ENCODE measurements around the gene ELF5. TPM values are rescaled to one million over a fixed set of nuclear protein-coding genes. Genes with fewer than 3 reads are reported as not detected.
A peak's percentile ranks its signal among the peaks of the same experiment; 100 is the strongest.

Gene ELF5
- total RNA-seq, 8 experiments from 2014 or later, result 0.17 to 0.57 (median 0.28) TPM; not detected in 5

DNA sequence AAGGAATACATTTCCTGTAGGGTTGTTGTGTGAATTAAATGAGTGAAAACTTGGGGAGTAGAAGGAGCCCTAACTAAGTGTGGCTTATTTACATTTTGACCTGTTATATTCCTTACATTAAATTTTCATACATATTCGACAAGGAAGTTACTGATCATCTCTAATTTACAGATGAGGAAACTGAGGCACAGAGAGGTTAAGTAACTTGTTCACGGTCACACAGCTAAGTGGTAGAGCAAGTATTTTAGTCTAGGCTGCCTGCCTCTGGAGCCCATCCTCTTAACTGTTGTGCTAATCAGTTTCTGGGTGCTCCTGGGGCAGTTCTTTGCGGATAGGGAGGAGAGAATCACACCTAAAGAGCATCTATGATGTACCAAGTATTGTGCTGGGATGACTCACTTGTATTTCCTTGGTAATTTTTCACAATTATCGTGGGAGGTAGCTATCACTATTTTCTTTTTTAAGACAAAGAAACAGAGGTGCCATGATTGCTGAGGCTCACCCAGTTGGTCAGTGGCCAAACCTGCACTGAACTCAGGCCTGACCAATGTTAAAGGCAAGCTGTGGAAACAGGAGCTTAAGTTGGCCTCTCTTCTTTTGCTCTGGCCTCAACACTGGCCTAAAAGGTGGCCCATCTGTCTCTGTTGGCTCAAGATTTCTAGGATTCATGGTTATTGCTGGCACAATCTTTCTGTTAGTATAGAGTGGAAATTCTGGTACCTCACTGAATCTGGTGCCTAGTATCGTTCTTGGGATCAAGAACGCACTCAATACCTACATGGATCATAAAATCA lies 2.9 kb upstream of the ELF5 start:
- WGBS, 10 experiments, result 0 to 100% (median 86%) methylated on average over 1 to 6 of the region's 6 CpGs; no CpG with 5 or more reads in 1 of the 10 experiments
- in situ Hi-C loops (cut with MboI; ENCODE audit: low pct_unique_long_range_greater_than_20kb in 2 of 9, low sequenced_read_pairs in 9 of 9, unreplicated experiment in 9 of 9), result no loop called here
- Histone ChIP-seq H3K4me3 (no peak overlapping the region), H3K27ac (no peak overlapping the region), H3K4me1 (replicated peaks in 1 of 2) (no peaks in the 10 kb centered on the region)
- no peak for ATAC-seq (replicated peaks in 6 of 8)

DNA sequence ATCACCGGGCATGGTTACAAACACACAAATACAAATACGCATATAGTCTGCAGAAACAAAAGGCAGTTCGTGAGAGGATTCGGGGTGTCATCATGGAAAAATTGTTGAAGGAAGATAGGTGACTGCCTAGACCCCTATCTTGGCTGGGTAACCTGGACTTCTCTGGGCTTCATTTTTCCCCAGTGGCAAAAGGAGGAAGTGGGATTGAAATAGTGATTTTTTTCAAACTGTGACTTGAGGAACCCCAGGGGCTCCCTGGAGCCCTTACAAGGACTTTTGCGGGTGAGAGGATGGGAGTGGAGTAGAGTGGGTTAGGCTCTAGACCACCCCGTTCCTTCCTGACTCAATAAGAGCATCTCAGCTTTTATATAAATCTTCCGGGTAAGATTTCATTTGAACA lies 1.0 kb upstream of the ELF5 start:
- H3K4me1 ChIP-seq (replicated peaks in 1 of 2), result no peaks in the 10 kb centered on the region
- 64 to 100% (median 90%) methylated on average over 2 to 7 of the region's 7 CpGs; no CpG with 5 or more reads in 3 of the 10 experiments for WGBS, 10 experiments
- no peak overlapping the region for H3K27ac ChIP-seq
- H3K4me3 ChIP-seq, result no peak overlapping the region
- no peak for ATAC-seq (replicated peaks in 6 of 8)
- in situ Hi-C loops (cut with MboI; ENCODE audit: low pct_unique_long_range_greater_than_20kb in 2 of 9, low sequenced_read_pairs in 9 of 9, unreplicated experiment in 9 of 9), result no loop called here

DNA sequence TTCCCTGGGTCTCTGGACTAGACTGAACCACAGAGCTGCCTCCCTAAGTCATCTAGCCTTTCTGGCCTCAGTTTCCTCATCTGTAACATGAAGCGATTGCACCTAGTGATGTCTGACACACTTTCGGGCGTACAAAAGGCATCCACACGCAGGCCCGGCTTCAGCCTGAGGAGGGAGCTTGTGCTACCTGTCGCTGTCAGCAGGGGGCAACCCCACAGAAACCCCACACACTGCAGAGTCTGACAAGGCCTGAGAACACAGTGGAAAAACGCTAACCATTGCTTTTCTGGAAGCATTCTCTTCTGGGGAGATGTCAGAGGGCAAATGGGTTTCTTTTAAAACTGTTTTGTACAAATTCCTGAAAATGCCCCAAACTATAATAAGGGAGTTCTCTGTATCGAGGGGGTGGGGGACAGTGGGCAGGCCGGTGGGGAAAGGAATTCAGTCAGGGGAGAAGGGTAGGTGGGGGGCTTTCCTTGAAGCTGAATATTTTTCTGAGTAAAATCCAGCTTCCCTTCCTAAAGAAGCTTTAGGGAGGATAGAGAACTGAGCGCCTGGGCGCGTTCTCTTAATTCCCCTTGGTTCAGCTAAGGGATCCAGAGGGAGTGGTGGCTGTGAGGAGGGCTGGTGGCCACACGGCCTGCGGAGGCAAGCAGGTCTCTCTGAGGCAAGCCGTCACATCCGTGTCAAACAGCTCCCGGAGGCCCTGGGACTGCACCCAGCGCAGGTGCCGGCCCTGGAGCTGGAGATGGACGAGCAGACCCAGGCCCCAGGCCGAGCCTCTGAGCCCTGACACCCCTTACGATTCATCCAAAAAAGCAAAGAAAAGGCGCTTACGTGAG lies 533 bp downstream of the ELF5 start:
- peak; percentile 41 to 97 (median 48) for ATAC-seq (replicated peaks in 6 of 8)
- in situ Hi-C loops (cut with MboI; ENCODE audit: low pct_unique_long_range_greater_than_20kb in 2 of 9, low sequenced_read_pairs in 9 of 9, unreplicated experiment in 9 of 9), result no loop called here
- no peak overlapping the region for H3K4me3 ChIP-seq
- no peak overlapping the region for H3K27ac ChIP-seq
- 29 to 95% (median 79%) methylated on average over 1 to 15 of the region's 24 CpGs; no CpG with 5 or more reads in 4 of the 10 experiments for WGBS, 10 experiments
- no peaks in the 10 kb centered on the region for H3K4me1 ChIP-seq (replicated peaks in 1 of 2)

DNA sequence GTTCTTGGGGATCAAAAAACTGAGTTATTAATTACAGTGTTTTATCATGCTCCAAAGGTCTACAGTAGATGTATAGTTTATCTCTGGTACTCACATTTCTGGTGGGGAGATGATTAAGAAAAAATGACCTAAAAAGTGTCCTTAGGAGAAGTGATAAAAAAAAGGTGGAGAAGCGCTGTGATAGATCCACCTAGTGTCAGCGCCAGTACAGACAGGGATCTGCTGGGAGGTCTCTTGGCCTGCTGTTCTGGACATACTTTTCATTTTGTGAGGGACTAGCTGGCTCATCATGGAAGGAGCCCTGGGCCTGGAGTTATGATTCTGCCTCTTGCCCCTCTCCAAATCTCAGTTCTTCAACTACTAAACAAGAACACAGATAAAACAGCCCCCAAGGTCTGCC lies 2.9 kb downstream of the ELF5 start:
- no peak for ATAC-seq (replicated peaks in 6 of 8)
- in situ Hi-C loops (cut with MboI; ENCODE audit: low pct_unique_long_range_greater_than_20kb in 2 of 9, low sequenced_read_pairs in 9 of 9, unreplicated experiment in 9 of 9), result no loop called here
- Histone ChIP-seq H3K4me3 (no peak overlapping the region), H3K4me1 (replicated peaks in 1 of 2) (no peaks in the 10 kb centered on the region), H3K27ac (no peak overlapping the region)
- 60 to 100% (median 100%) methylated on average over 1 to 2 of the region's 2 CpGs; no CpG with 5 or more reads in 3 of the 10 experiments for WGBS, 10 experiments

DNA sequence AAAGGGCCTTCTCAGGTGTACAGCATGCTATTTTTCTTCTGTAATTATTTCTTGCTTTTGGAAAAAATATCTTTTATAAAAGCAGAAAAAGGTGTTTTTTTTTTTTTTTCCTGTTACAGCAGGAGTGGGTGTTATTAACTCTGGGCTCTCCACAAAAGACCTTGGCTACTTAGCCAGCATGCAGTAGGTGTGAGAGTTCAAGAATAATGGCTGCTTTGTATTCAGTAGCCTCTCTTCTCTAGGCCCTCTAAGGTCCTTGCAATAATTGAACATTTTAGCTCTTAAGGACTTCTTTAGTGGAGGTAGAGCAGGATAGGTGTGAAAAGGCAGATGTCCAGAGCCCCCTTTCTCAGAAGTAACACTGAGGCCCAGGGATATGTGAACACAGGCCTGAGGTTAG lies 3.4 kb downstream of the ELF5 start:
- Histone ChIP-seq H3K4me3 (no peak overlapping the region), H3K27ac (no peak overlapping the region), H3K4me1 (replicated peaks in 1 of 2) (no peaks in the 10 kb centered on the region)
- in situ Hi-C loops (cut with MboI; ENCODE audit: low pct_unique_long_range_greater_than_20kb in 2 of 9, low sequenced_read_pairs in 9 of 9, unreplicated experiment in 9 of 9), result no loop called here
- ATAC-seq (replicated peaks in 6 of 8), result no peak

DNA sequence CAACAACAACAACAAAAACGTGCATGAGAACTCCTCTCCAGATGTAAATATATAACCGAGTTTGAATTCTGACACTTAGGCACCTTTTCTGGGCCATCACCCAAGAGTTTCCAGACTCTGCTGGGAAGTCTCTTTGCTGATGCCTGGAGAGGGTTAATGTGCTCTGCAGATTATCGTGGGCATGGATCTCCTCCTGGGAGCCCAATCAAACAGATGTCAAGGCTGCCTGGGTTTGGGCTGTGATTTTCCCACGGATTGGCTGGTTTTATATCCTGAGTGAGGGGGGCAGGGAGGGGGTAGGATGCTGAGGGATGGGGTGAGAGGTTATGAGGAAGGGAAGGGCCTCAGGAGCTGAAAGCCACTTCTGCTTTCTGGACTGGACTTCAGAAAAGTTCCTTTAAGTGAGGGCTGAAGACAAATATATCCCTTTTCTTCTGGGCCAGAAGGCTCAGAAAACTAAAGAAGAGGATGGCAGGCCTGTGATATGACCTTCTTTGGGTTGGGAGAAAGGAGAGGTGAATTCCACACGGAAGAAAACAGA lies 4.2 kb downstream of the ELF5 start:
- in situ Hi-C loops (cut with MboI; ENCODE audit: low pct_unique_long_range_greater_than_20kb in 2 of 9, low sequenced_read_pairs in 9 of 9, unreplicated experiment in 9 of 9), result no loop called here
- Histone ChIP-seq H3K4me3 (no peak overlapping the region), H3K27ac (no peak overlapping the region), H3K4me1 (replicated peaks in 1 of 2) (no peaks in the 10 kb centered on the region)
- 0 to 50% (median 40%) methylated on average over 1 to 3 of the region's 5 CpGs; no CpG with 5 or more reads in 1 of the 10 experiments for WGBS, 10 experiments
- ATAC-seq (replicated peaks in 6 of 8), result no peak

DNA sequence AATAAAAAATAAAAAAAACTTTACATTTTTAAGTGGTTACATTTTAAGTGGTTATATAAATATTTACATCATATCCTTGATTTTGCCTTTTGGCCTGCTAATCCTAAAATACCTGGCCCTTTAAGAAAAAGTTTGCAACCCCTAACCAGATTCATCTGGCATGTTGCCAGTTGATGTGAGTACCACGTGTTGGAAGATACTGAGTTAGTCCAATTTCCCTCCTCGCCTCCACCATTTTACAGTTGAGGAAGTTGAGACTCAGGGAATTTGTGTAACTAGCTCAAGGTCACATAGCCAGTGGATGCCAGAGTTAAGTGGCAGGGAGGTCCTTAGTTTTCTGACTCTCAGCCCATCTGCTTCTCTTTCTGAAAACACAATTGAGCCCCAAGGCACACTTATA lies 5.1 kb downstream of the ELF5 start:
- no peak for ATAC-seq (replicated peaks in 6 of 8)
- 0 to 83% (median 56%) methylated on average over 1 to 2 of the region's 2 CpGs; no CpG with 5 or more reads in 5 of the 10 experiments for WGBS, 10 experiments
- in situ Hi-C loops (cut with MboI; ENCODE audit: low pct_unique_long_range_greater_than_20kb in 2 of 9, low sequenced_read_pairs in 9 of 9, unreplicated experiment in 9 of 9), result no loop called here

DNA sequence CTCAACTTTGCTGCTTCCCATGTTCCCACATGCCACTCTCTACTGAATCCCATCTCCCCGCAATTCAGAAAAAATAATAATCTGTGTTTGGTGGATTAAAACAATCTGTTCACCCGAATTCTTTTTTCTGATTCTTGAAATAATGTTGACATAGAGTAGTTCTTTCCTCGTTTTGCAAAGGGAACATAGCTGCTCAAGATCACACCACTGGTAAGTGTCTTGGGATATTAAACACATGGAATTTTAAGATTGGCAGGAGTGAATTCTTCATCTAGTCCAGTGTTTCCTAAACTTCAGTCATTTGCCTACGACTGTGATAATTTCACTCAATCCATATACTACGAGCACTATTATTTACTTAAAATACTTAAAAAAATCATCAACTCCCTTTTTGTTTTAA lies 6.0 kb downstream of the ELF5 start:
- in situ Hi-C loops (cut with MboI; ENCODE audit: low pct_unique_long_range_greater_than_20kb in 2 of 9, low sequenced_read_pairs in 9 of 9, unreplicated experiment in 9 of 9), result no loop called here
- H3K4me1 ChIP-seq (replicated peaks in 1 of 2), result no peaks in the 10 kb centered on the region
- H3K4me3 ChIP-seq, result no peak overlapping the region
- H3K27ac ChIP-seq, result no peak overlapping the region
- 43 to 100% (median 83%) methylated on average over 2 to 5 of the region's 5 CpGs for WGBS, 10 experiments
- ATAC-seq (replicated peaks in 6 of 8), result no peak

More for the DNA sequence above, 5.1 kb downstream of the ELF5 start:
- Histone ChIP-seq H3K4me3 (no peak overlapping the region), H3K4me1 (replicated peaks in 1 of 2) (no peaks in the 10 kb centered on the region), H3K27ac (no peak overlapping the region)

DNA sequence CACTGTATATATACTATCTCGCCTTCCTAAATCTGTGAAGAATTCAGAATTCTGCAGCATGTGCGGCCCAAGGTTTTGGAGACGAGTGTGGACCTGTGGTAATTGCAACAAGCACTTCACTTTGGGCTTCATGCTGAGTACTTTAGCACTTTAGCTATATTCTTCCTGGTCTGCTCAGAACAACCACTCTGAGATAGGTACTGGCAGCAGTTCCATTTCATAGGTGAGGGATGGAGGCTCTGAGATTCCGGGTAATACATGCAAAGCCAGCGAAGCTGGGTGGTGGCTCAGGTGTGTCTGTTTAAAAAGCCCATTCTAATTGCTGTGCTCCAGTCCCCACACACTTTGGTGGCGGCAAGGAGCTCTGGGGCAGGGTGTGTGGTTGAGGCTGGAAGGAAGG lies 6.4 kb downstream of the ELF5 start:
- 83 to 100% (median 93%) methylated on average over 1 to 6 of the region's 6 CpGs; no CpG with 5 or more reads in 5 of the 10 experiments for WGBS, 10 experiments
- in situ Hi-C loops (cut with MboI; ENCODE audit: low pct_unique_long_range_greater_than_20kb in 2 of 9, low sequenced_read_pairs in 9 of 9, unreplicated experiment in 9 of 9), result no loop called here
- Histone ChIP-seq H3K4me3 (no peak overlapping the region), H3K27ac (no peak overlapping the region), H3K4me1 (replicated peaks in 1 of 2) (no peaks in the 10 kb centered on the region)
- no peak for ATAC-seq (replicated peaks in 6 of 8)

DNA sequence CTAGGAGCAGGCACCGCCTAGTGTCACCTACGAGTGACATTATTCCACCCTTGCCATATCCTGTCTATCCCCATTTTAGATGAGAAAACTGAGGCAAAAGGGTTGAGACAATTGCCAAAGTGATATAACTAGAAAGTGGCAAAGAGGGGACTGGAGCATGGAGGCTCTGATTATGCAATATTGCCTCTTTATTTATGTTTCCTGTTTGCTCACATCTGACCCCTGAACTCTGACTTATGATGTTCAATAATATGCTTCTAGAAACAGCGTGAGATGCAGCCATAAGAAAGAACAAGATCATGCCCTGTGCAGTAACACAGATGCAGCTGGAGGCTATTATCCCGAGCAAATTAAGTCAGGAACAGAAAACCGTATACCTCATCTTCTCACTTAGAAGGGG lies 7.7 kb downstream of the ELF5 start:
- in situ Hi-C loops (cut with MboI; ENCODE audit: low pct_unique_long_range_greater_than_20kb in 2 of 9, low sequenced_read_pairs in 9 of 9, unreplicated experiment in 9 of 9), result no loop called here
- WGBS, 10 experiments, result 34 to 100% (median 75%) methylated on average over 1 to 5 of the region's 5 CpGs; no CpG with 5 or more reads in 1 of the 10 experiments
- H3K27ac ChIP-seq, result no peak overlapping the region

DNA sequence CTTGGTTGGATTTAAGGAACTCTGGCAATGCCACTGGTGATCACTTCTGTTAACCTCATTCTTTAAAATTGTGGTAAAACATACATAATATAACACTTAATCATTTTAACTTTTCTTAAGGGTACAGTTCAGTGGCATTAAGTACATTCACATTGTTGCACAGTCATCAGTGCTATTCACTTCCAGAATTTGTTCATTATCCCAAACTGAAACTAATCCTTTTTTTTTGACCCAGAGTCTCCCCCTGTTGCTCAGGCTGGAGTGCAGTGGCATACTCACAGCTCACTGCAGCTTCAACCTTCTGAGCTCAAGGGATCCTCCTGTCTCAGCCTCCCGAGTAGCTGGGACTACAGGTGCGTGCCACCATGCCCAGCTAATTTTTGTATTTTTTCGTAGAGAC lies 10.6 kb downstream of the ELF5 start:
- no peak for ATAC-seq (replicated peaks in 6 of 8)
- Histone ChIP-seq H3K27ac (no peak overlapping the region), H3K4me1 (replicated peaks in 1 of 2) (no peaks in the 10 kb centered on the region), H3K4me3 (no peak overlapping the region)
- WGBS, 10 experiments, result 97 to 100% (median 100%) methylated on average over 1 to 3 of the region's 3 CpGs; no CpG with 5 or more reads in 7 of the 10 experiments
- in situ Hi-C loops (cut with MboI; ENCODE audit: low pct_unique_long_range_greater_than_20kb in 2 of 9, low sequenced_read_pairs in 9 of 9, unreplicated experiment in 9 of 9), result no loop called here

More for the DNA sequence above, 7.7 kb downstream of the ELF5 start:
- Histone ChIP-seq H3K4me3 (no peak overlapping the region), H3K4me1 (replicated peaks in 1 of 2) (no peaks in the 10 kb centered on the region)
- no peak for ATAC-seq (replicated peaks in 6 of 8)

DNA sequence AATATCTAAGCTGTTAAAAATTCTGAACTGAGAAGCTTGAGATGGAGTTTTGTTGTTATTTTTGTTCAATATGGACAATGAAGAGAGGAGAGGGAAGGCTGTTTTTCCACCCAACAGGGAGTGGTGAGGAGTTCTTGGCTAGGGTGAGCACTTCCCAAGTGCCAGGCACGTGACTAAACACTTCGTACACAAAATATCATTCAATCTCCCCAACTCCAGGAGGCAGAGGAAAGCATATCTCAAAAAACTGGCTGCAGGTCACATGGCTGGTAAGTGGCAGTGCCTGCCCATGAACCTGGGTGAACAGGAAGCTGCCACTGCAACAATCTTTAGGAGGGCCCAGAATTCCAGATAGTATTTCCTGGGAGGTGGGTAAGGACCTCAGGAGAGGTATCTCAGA lies 11.6 kb downstream of the ELF5 start:
- WGBS, 10 experiments, result 0 to 100% (median 42%) methylated on average over 1 to 2 of the region's 2 CpGs; no CpG with 5 or more reads in 4 of the 10 experiments
- Histone ChIP-seq H3K4me1 (replicated peaks in 1 of 2) (no peaks in the 10 kb centered on the region), H3K4me3 (no peak overlapping the region), H3K27ac (no peak overlapping the region)
- ATAC-seq (replicated peaks in 6 of 8), result peak in 3 of 8 experiments; percentile 17 to 65 (median 63)
- in situ Hi-C loops (cut with MboI; ENCODE audit: low pct_unique_long_range_greater_than_20kb in 2 of 9, low sequenced_read_pairs in 9 of 9, unreplicated experiment in 9 of 9), result no loop called here

DNA sequence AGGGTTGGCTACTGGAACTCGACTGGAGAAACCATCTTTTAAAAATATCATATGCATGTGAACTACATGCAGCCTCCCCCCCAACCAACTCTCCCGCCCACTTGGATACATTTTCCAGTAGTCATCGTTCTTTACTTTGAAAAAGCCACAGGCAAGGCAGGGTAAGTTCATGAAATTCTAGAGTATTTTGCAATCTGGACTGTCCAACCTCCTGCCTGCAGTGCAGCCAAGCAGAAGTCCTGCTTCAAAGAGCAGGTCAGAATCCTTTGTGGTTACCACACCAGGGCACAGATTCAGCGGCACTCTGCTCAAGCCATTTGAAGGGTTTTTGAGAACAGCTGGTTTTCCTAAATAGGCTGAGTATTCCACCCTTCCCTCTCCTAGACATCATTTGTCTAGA lies 12.1 kb downstream of the ELF5 start:
- peak in 3 of 8 experiments; percentile 65 to 92 (median 85) for ATAC-seq (replicated peaks in 6 of 8)
- in situ Hi-C loops (cut with MboI; ENCODE audit: low pct_unique_long_range_greater_than_20kb in 2 of 9, low sequenced_read_pairs in 9 of 9, unreplicated experiment in 9 of 9), result no loop called here
- Histone ChIP-seq H3K4me1 (replicated peaks in 1 of 2) (no peaks in the 10 kb centered on the region), H3K27ac (no peak overlapping the region), H3K4me3 (no peak overlapping the region)
- 0 to 79% (median 45%) methylated on average over 1 to 4 of the region's 4 CpGs; no CpG with 5 or more reads in 2 of the 10 experiments for WGBS, 10 experiments

Measured in motor neuron (in vitro differentiated cells).